GM19328 (cell line): ENCODE results near the gene COL28A1.
"Not testable (repeated sequence)": the region's sequence is repeated elsewhere in the genome, so short reads cannot be mapped to it uniquely, and the experiment has no call there.

ENCODE experiments used
- ATAC-seq: cut with Tn5 transposase; IDR thresholded peaks from one replicate; pipeline ENCODE4 v1.9.1; 2021; ENCODE audit warnings: mild to moderate bottlenecking, moderate library complexity; ENCODE audit not compliant: unreplicated experiment

The COL28A1 gene

GRCh38 chr7:7562736-7563135 is 27.1 kb upstream of the COL28A1 start:
- ATAC-seq = no peak

DNA sequence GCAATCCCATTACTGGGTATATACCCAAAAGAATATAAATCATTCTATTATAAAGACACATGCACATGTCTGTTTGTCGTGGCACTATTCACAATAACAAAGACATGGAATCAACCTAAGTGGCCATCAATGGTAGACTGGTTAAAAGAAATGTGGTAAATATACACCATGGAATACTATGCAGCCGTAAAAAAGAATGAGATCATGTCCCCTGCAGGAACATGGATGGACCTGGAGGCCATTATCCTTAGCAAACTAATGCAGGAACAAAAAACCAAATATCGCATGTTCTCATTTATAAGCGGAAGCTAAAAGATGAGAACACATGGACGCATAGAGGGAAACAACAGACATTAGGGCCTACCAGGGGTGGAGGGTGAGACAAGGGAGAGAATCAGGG is 25.9 kb upstream of the COL28A1 start:
- ATAC-seq = not testable (repeated sequence)

DNA sequence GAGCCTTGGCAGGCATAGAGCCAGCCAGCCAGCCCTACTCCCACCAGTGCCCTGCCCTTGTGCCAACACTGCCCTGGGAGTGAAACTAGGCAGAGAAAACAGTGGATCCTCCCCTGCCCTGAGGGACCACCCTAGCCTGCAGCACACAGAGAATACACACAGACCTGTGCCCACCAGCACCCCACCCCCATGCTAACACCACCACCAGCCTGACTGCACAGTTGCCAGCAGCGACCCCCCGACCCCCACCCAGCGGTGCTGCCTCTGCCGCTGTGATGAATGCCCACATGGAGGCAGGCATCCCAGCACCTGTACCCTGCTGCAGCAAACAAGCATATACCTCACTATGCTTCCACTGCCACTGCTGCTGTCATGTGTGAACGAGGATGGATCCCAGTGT is 21.6 kb upstream of the COL28A1 start:
- no peak for ATAC-seq

DNA sequence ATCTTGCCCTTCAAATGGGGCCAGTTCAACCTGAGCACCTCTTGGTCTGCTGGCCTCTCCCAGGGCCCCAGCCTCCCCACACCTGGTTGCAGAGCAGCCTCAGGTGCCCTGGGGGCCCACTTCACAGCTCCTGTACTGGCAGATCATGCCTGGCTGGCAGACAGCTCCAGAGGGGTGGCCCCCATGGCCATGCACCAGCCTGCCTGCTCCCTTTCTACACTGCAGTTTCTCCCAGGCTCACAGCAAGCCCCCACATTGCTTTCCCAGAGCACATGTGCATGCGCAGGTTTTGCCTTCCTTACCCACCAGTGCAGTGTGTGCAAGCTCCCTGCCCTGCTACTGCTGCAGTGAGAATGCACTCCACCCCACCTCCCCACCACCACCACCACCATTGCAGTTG is 21.2 kb upstream of the COL28A1 start:
- ATAC-seq = no peak

- no peak for ATAC-seq
Observed at GRCh38 chr7:7554649-7555575, 19.2 kb upstream of the COL28A1 start.

- ATAC-seq = no peak
Observed at GRCh38 chr7:7554021-7554432, 18.4 kb upstream of the COL28A1 start.

GRCh38 chr7:7553386-7553785 is 17.7 kb upstream of the COL28A1 start:
- ATAC-seq = no peak

- no peak for ATAC-seq
Observed at GRCh38 chr7:7552199-7552598, 16.5 kb upstream of the COL28A1 start.

- no peak for ATAC-seq
Observed at GRCh38 chr7:7550663-7551062, 15.0 kb upstream of the COL28A1 start.

DNA sequence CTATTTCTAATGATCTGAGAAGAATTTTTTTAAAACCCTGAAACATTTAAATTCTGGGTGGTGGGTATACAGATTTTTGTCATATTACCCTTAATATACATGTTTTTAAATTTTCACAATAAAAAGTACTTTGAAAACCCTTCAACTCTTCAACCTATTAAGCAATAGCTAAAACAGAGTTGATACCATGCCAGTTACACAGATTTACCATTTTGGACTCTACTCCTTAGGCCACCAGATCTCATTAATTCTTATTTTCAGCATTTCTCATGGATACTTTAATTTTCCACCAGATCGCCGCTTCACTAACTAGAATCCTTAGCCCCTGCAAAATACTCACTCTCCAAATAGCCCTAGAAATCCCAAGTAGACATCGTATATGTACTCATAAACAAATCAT is 12.7 kb upstream of the COL28A1 start:
- ATAC-seq = no peak

DNA sequence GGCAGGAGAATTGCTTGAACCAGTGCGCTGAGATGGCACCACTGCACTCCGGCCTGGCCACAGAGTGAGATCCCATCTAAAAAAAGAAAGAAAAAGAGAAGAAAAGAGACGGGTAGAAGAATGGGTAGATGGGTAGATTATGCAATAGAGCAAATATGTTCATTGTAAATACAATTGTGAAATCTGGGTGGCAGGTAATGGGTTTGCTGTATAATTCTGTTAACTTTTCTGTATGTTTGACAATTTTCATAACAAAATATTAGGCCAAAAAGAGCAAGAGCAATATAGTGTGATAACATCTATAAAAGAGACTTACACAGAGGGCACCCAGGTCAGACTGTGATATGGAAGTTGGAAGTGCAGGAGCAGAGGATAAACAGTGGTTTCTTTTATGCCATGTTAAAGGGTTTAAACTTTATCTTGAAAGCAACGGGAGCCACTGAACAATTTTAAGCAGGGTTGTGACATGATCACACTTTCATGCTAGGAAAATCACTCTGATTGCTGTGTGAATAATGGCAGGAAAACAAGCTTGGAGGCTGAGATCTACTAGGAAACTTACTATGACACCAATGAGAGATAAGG is 6.7 kb upstream of the COL28A1 start:
- no peak for ATAC-seq

DNA sequence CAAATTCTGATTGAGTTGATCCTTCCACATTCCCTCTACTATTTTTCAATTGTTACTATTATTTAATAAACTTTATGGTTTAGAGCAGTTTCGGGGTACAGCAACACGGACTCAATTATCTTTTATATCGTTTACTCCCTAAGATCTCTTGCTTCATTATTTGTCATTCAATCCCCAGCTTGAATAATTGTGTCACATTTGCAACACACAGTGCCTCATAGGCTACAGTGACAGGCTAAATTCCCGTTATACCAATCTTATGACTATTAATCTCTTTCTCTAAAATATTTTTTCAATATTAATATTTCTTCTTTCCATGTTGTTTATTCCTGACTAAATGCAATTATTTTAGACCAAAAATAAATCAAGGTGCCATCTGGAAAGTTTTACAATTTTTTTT is 4.0 kb upstream of the COL28A1 start:
- ATAC-seq = no peak

- no peak for ATAC-seq
Observed at GRCh38 chr7:7539152-7539551, 3.5 kb upstream of the COL28A1 start.

GRCh38 chr7:7537711-7538110 is 2.0 kb upstream of the COL28A1 start:
- ATAC-seq = no peak

- ATAC-seq = no peak
Observed at GRCh38 chr7:7536396-7537019, 835 bp upstream of the COL28A1 start.

GRCh38 chr7:7533831-7534430 is 1.7 kb downstream of the COL28A1 start:
- ATAC-seq = no peak

- no peak for ATAC-seq
Observed at GRCh38 chr7:7529328-7529727, 6.3 kb downstream of the COL28A1 start.

- ATAC-seq = no peak
Observed at GRCh38 chr7:7527047-7527446, 8.6 kb downstream of the COL28A1 start.

GRCh38 chr7:7526006-7526405 is 9.7 kb downstream of the COL28A1 start:
- ATAC-seq = no peak

GRCh38 chr7:7524121-7524520 is 11.6 kb downstream of the COL28A1 start:
- no peak for ATAC-seq

DNA sequence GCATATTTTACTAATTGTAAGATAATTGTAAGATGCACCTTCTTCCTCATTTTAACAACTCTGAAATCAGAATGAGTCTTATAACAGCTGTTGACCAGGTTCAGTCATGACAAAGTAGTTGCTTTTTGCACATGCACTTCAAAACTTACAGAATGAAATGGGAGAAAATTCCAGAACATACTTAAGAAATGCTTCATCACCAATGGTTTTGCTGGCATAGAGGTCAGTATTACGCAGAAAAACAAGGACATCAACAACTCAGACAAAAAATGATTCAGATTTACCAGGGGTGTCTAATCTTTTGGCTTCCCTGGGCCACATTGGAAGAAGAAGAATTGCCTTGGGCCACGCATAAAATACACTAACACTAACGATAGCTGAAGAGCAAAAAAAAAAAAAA is 13.3 kb downstream of the COL28A1 start:
- ATAC-seq = no peak

GRCh38 chr7:7521259-7521658 is 14.4 kb downstream of the COL28A1 start:
- ATAC-seq = no peak
